CD4-positive, alpha-beta T cell (primary cell): ENCODE results near the gene TSSK2. TPM values are rescaled to one million over a fixed set of nuclear protein-coding genes. Genes with fewer than 3 reads are reported as not detected.

Source experiments
- ATAC-seq: fragments of 200-7000 bp; cut with Tn5 transposase; one replicate; pipeline ENCODE4 v1.10.0; 2022; ENCODE audit warnings: mild to moderate bottlenecking; ENCODE audit not compliant: poor library complexity
- CTCF ChIA-PET: fragments of 350-600 bp; sonication (Branson Sonifier 250); formaldehyde crosslinking; loops from one replicate; lab custom pipeline; 2021; ENCODE audit warnings: antibody characterized with exemption, inconsistent platforms; lab: Charles Lee
- POLR2A ChIA-PET: fragments of 350-600 bp; sonication (Branson Sonifier 250); formaldehyde crosslinking; loops from one replicate; lab custom pipeline; 2021; ENCODE audit warnings: antibody characterized with exemption, inconsistent platforms; lab: Charles Lee
- DNase-seq, 14 experiments: peaks; one replicate each; pipeline ENCODE4 v3.0.0-alpha.2; 2013 to 2020; ENCODE audit warnings: mixed read lengths in 2 of 14
- H3K27ac ChIP-seq, 2 donors: one replicate each; pipeline versions ENCODE4 v1.5.1 to v1.7.0; 2013; ENCODE audit warnings: low read length in 2 of 2, low read depth in 1 of 2, mild to moderate bottlenecking in 1 of 2
- H3K27me3 ChIP-seq, 2 experiments: 1 replicate in 1 of 2; 2 replicates in 1 of 2; pipeline versions ENCODE4 v1.6.1 to v1.7.0; 2013; ENCODE audit warnings: low read length in 2 of 2, control low read depth in 1 of 2, mild to moderate bottlenecking in 1 of 2, moderate library complexity in 1 of 2; ENCODE audit not compliant: insufficient read depth in 2 of 2, control insufficient read depth in 1 of 2
- H3K36me3 ChIP-seq: one replicate; pipeline ENCODE4 v1.6.1; 2013; ENCODE audit warnings: low read length, control low read depth; ENCODE audit not compliant: insufficient read depth
- H3K4me1 ChIP-seq: one replicate; pipeline ENCODE4 v1.6.1; 2013; ENCODE audit warnings: low read length, control low read depth; ENCODE audit not compliant: insufficient read depth
- H3K4me3 ChIP-seq: one replicate; pipeline ENCODE4 v1.5.1; 2013; ENCODE audit warnings: mild to moderate bottlenecking, low read length, moderate library complexity
- H3K9me3 ChIP-seq, 2 experiments: 1 replicate in 1 of 2; 2 replicates in 1 of 2; pipeline versions ENCODE4 v1.6.1 to v1.7.0; 2013; ENCODE audit warnings: low read length in 2 of 2, mild to moderate bottlenecking in 2 of 2, control low read depth in 1 of 2, moderate library complexity in 1 of 2; ENCODE audit not compliant: control insufficient read depth in 1 of 2, insufficient read depth in 1 of 2
- H3K27ac Mint-ChIP-seq: one replicate; pipeline ENCODE4 v1.8.0; 2020; ENCODE audit warnings: mixed read lengths
- H3K27me3 Mint-ChIP-seq: one replicate; pipeline ENCODE4 v1.8.0; 2021; ENCODE audit warnings: mixed read lengths
- H3K36me3 Mint-ChIP-seq: one replicate; pipeline ENCODE4 v1.8.0; 2021; ENCODE audit warnings: low read depth, mixed read lengths
- H3K4me1 Mint-ChIP-seq: one replicate; pipeline ENCODE4 v1.8.0; 2021; ENCODE audit warnings: low read depth, mixed read lengths
- H3K4me3 Mint-ChIP-seq: one replicate; pipeline ENCODE4 v1.8.0; 2020; ENCODE audit warnings: mild to moderate bottlenecking, mixed read lengths
- H3K9me3 Mint-ChIP-seq: one replicate; pipeline ENCODE4 v1.8.0; 2020; ENCODE audit warnings: mixed read lengths
- intact Hi-C, 2 experiments: fragments of 100-400 bp; cut with DNase I in 1 of 2; cut with micrococcal nuclease in 1 of 2; formaldehyde crosslinking; loops; one replicate each; pipeline versions ENCODE4 v1.15.1 to v1.9.0; 2023 to 2025; cut with DNase I, micrococcal nuclease
- polyA plus RNA-seq, 2 donors: library from polyadenylated mRNA; unstranded; fragments of 120-200 nt; gene quantifications; one replicate each; pipeline ENCODE4 v1.2.1, GENCODE V29; 2013
- total RNA-seq, 174 experiments: library from RNA in 2 of 174; stranded (reverse) in 2 of 174; gene quantifications; one replicate each; pipeline ENCODE4 v1.2.3 and lab custom pipeline; 2021 to 2026
- TF ChIP-seq, protein P1 (sequence below): fragments of 200-600 bp; IDR thresholded peaks from one replicate; pipeline ENCODE4 v1.8.0; 2022; ENCODE audit warnings: antibody characterized with exemption, mild to moderate bottlenecking

Gene TSSK2
- under 1 TPM in 1 of 2 experiments, not detected in 1; 0.31 TPM for total RNA-seq
- polyA plus RNA-seq (2013, experiment 1 of 2), result not detected
- polyA plus RNA-seq (2013, experiment 2 of 2), result not detected
- total RNA-seq (lab: John Stamatoyannopoulos, UW), result 0 to 0.18 (median 0) reads per million in 172 experiments

DNA sequence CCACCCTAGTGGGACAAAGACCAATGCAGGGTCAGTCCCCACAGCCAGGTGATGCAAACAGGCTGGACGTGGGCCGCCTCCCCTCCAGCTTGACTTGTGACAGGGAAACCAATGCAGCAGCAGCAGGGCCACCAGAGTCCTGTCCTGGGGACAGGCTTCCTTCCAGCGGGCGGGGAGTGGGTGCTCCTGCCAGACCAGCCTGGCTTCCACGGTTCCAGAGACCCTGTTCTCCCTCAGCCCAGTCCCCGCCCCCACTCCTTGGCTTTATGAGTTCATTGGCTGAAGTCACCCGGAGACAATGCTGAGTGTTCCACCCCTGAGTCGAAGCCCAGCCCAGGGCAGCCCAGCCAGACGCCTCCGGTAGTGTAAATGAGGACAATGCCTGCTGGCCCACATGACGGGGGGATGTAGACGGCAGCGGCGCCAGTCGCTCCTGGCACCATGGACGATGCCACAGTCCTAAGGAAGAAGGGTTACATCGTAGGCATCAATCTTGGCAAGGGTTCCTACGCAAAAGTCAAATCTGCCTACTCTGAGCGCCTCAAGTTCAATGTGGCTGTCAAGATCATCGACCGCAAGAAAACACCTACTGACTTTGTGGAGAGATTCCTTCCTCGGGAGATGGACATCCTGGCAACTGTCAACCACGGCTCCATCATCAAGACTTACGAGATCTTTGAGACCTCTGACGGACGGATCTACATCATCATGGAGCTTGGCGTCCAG, at the start of gene TSSK2:
Gene TSSK2, plus strand, starts transcription at position 350 of the 726 bp plus-strand sequence. Its CDS starts 92 bp downstream, at position 442.
- TF ChIP-seq, protein P1, sequence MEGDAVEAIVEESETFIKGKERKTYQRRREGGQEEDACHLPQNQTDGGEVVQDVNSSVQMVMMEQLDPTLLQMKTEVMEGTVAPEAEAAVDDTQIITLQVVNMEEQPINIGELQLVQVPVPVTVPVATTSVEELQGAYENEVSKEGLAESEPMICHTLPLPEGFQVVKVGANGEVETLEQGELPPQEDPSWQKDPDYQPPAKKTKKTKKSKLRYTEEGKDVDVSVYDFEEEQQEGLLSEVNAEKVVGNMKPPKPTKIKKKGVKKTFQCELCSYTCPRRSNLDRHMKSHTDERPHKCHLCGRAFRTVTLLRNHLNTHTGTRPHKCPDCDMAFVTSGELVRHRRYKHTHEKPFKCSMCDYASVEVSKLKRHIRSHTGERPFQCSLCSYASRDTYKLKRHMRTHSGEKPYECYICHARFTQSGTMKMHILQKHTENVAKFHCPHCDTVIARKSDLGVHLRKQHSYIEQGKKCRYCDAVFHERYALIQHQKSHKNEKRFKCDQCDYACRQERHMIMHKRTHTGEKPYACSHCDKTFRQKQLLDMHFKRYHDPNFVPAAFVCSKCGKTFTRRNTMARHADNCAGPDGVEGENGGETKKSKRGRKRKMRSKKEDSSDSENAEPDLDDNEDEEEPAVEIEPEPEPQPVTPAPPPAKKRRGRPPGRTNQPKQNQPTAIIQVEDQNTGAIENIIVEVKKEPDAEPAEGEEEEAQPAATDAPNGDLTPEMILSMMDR, result no peak
- no peaks in the 10 kb centered on the region for H3K27me3 Mint-ChIP-seq
- CTCF ChIA-PET, result interaction anchor here (1.9 kb wide), 1 partner anchor 16 kb away, joined by 5 read pairs; no protein-coding TSS in a partner anchor
- no peaks in the 10 kb centered on the region for H3K4me1 Mint-ChIP-seq
- DNase-seq (no peak), ATAC-seq (no peak)
- H3K27ac Mint-ChIP-seq, result no peak within 1 kb of the TSS
- intact Hi-C loops, result no loop called here
- Histone ChIP-seq H3K4me1 (no peaks in the 10 kb centered on the region), H3K27me3 (no peaks in the 10 kb centered on the region), H3K4me3 (no peak within 1 kb of the TSS), H3K36me3 (peaks cover 30% of the 10 kb centered on the region), H3K27ac (no peak within 1 kb of the TSS), H3K9me3 (no peaks in the 10 kb centered on the region)
- H3K9me3 Mint-ChIP-seq, result no peaks in the 10 kb centered on the region
- H3K36me3 Mint-ChIP-seq, result peaks cover 42% of the 10 kb centered on the region
- no peak within 1 kb of the TSS for H3K4me3 Mint-ChIP-seq
- POLR2A ChIA-PET, result no interaction called here

DNA sequence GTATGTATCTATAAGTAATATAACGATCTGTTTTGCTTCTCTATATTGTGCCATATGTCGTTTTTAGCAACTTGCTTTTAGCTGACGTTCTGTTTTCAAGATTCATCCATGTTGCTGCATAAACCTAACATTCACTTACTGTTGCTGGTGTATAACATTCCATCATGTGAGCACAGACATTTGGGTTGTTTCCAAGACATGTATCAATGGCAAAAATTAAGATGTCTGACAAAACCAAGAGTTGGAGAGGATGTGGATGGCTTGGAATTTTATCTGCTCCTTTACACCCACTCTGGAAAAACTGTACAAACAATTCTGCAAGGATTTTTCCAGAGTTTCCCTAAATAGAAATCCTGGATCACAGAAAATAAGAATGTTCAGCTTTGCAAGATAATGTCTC, 49.8 kb upstream of the TSSK2 start:
- Histone ChIP-seq H3K4me1 (peaks cover 6% of the 10 kb centered on the region), H3K27me3 (no peaks in the 10 kb centered on the region), H3K9me3 (no peaks in the 10 kb centered on the region), H3K4me3 (no peak overlapping the region), H3K36me3 (peaks cover 36% of the 10 kb centered on the region), H3K27ac (no peak overlapping the region)
- H3K4me1 Mint-ChIP-seq, result peaks cover 9% of the 10 kb centered on the region
- ATAC-seq, result no peak
- intact Hi-C loops, result no loop called here
- DNase-seq, result no peak
- ChIA-PET CTCF (interaction anchor here (0.7 kb wide), 1 partner anchor 343 kb away, joined by 4 read pairs; no protein-coding TSS in a partner anchor), POLR2A (no interaction called here)
- TF ChIP-seq, protein P1, result no peak
- no peaks in the 10 kb centered on the region for H3K27me3 Mint-ChIP-seq
- H3K4me3 Mint-ChIP-seq, result no peak overlapping the region
- no peak overlapping the region for H3K27ac Mint-ChIP-seq
- peaks cover 54% of the 10 kb centered on the region for H3K36me3 Mint-ChIP-seq
- H3K9me3 Mint-ChIP-seq, result no peaks in the 10 kb centered on the region

DNA sequence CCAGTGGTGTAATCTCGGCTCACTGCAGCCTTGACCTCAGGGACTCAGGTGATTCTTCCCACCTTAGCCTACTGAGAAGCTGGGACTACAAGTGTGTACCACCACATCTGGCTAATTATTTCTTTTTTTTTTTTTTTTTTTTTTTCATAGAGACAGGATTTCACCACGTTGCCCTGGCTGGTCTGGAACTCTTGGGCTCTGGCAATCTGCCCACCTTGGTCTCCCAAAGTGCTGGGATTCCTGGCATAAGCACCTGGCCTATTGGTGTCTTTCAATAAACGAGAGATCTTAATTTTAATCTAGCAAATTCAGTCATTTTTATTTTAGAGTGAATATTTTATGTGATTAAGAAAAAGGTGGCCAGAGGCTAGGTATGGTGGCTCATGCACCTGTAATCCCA, 49.0 kb upstream of the TSSK2 start:
- ATAC-seq, result no peak
- TF ChIP-seq, protein P1, result no peak
- no peak for DNase-seq
- Histone ChIP-seq H3K36me3 (peaks cover 43% of the 10 kb centered on the region), H3K27ac (no peak overlapping the region), H3K4me3 (no peak overlapping the region), H3K27me3 (no peaks in the 10 kb centered on the region), H3K4me1 (peaks cover 8% of the 10 kb centered on the region), H3K9me3 (no peaks in the 10 kb centered on the region)
- POLR2A ChIA-PET, result no interaction called here
- CTCF ChIA-PET, result interaction anchor here (0.7 kb wide), 1 partner anchor 342 kb away, joined by 4 read pairs; no protein-coding TSS in a partner anchor
- Mint-ChIP-seq H3K4me3 (no peak overlapping the region), H3K4me1 (peaks cover 15% of the 10 kb centered on the region), H3K27me3 (no peaks in the 10 kb centered on the region), H3K36me3 (peaks cover 61% of the 10 kb centered on the region), H3K27ac (no peak overlapping the region), H3K9me3 (no peaks in the 10 kb centered on the region)
- intact Hi-C loops, result no loop called here
